HG02763 (cell line): Measurements from ENCODE around the gene SYNE4.
"Not testable (repeated sequence)": the region's sequence is repeated elsewhere in the genome, so short reads cannot be mapped to it uniquely, and the experiment has no call there.

Source experiments
- ATAC-seq: cut with Tn5 transposase; IDR thresholded peaks from one replicate; pipeline ENCODE4 v1.9.1; 2021; ENCODE audit warnings: mild to moderate bottlenecking, moderate library complexity; ENCODE audit not compliant: unreplicated experiment

SYNE4 gene, protein sequence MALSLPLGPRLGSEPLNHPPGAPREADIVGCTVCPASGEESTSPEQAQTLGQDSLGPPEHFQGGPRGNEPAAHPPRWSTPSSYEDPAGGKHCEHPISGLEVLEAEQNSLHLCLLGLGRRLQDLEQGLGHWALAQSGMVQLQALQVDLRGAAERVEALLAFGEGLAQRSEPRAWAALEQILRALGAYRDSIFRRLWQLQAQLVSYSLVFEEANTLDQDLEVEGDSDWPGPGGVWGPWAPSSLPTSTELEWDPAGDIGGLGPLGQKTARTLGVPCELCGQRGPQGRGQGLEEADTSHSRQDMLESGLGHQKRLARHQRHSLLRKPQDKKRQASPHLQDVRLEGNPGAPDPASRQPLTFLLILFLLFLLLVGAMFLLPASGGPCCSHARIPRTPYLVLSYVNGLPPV

DNA sequence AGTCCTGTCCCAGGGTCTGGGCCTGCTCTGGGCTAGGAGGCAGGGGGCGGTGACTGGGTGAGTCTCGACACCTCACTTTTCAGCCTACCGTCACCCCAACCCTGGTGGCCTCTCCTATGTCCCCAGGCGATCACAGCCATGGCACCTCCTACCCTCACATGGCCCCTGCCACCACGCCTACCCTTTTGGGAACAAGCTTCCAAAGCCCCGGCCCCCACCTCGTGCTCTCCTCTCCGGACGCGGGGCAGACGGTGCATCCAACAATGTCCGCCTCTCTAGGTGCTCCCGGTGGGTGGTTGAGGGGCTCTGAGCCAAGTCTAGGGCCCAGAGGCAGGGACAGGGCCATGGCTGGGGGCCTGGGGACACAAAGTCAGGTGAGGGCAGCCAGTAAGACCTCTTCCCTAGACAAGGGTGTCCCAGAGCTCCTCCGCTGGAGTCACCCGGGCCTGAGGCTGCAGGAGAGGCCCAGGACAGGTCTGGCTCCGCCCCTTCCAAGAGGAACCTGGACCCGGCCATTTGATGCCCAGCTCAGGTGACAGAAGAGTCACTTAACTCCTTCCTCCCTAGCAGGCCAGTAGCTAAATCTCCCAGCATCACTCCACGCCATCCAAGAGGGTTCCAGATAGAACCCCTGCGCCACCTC is at the start of gene SYNE4:
SYNE4 (minus strand) TSS at position 478 of the 643 bp plus-strand sequence; CDS start at position 346, 132 bp downstream.
- no peak for ATAC-seq

DNA sequence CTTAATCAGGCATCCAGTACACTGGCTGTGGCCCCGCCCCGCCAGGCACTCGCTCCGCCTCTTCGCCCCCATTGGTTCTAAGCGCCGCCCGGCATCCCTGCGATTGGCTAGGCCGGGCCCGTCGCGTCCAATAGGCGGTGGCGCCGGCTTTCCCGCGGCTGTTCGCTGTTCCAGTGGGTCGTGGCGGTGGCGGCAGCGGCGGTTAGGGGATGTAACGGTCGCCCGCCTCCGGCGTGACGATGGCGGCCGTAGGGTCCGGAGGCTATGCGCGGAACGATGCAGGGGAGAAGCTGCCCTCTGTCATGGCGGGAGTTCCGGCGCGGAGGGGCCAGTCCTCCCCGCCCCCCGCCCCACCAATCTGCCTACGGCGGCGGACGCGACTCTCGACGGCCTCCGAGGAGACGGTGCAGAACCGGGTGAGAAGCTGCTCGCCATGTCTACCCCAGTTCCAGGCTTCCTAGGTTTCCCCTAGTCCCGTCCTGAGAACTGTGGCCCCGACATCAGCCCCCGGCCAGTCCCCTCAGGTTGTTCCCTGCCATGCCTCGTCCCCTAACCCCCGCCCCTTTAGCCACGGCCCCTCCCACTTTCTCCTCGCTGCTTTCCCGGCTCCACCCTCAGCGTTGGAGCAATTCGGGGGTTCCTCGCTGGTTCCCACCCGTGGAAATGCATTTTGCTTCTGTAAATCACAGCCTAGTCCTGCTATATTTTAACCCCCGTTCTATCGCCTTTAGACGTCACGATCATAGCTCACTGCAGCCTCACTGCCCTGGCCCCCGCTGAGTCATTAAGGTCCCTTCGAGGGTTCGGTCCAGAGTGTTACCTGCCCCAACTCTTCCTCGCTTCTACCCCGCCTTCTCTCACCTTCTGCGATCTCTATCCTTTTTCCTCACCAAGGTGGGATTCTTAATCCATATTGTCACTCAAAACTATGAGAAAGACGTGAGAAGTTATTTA is 46.4 kb upstream of the SYNE4 start, which contains the start of gene WDR62:
WDR62 (plus strand) TSS at position 165 of the 954 bp plus-strand sequence; CDS start at position 240, 75 bp downstream.
- ATAC-seq = peak; percentile 73

DNA sequence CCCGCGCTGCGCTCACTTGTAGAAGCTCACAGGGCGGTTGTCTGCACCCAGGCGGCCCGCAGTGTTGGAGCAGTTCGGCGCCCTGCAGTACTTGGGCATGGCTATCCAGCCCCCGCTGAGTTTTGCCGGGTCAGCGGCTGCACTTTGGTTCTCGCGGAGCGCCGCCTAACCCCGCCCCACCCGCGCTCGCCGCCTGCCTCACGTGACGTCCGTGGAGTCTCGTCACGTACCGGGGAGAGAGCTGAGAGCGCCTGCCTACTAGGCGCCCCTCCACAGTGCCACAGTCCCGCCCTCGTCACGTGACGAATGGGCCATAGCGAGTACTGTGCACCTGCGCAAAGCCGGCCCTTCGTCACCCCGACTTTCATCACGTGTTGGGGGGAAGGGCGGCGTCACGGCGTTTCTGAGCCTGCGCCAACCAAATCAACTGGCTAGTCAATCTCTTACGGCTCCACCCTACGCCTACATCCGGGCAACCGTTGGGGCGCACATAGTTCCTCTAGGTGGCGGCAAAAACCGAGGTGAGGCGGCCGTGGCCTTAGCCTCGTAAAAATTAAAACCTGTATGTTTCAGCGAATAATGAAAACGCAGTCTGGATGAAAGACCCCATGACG is 45.6 kb upstream of the SYNE4 start, which contains the start of gene THAP8:
THAP8 (minus strand) TSS at position 167 of the 614 bp plus-strand sequence; CDS start at position 99, 68 bp downstream.
- peak; percentile 79 for ATAC-seq

- no peak for ATAC-seq
Measured at GRCh38 chr19:36051637-36052036, 43.0 kb upstream of the SYNE4 start.

- ATAC-seq = no peak
Measured at GRCh38 chr19:36051236-36051635, 42.6 kb upstream of the SYNE4 start.

- no peak for ATAC-seq
Measured at GRCh38 chr19:36049080-36049698, 40.6 kb upstream of the SYNE4 start.

- no peak for ATAC-seq
Measured at GRCh38 chr19:36047835-36048234, 39.2 kb upstream of the SYNE4 start.

- ATAC-seq = no peak
Measured at GRCh38 chr19:36046443-36047050, 37.9 kb upstream of the SYNE4 start.

GRCh38 chr19:36043952-36044351 is 35.3 kb upstream of the SYNE4 start:
- no peak for ATAC-seq

GRCh38 chr19:36041831-36042230 is 33.2 kb upstream of the SYNE4 start:
- no peak for ATAC-seq

- not testable (repeated sequence) for ATAC-seq
Measured at GRCh38 chr19:36041092-36041491, 32.5 kb upstream of the SYNE4 start.

DNA sequence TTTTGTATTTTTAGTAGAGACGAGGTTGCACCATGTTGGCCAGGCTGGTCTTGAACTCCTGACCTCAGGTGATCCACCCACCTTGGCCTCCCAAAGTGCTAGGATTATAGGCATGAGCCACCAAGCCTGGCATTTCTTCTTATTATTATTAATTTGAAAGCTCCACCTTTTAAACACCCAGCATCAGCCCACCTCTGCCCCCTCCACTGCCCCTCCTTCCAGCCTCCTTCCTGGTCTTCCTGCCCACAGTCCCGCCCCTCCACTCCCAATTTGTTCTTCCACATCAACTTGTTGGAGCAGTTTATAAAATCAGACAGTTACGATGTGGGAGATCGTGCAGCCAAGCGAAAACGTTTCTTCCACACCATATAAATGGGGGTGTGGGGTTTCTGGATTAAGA is 31.9 kb upstream of the SYNE4 start:
- no peak for ATAC-seq

GRCh38 chr19:36032251-36033104 is 23.9 kb upstream of the SYNE4 start, which contains the start of gene CLIP3:
Gene CLIP3, minus strand, starts transcription at chr19:36032873. Its CDS starts 516 bp downstream, at chr19:36032357.
- ATAC-seq = no peak

GRCh38 chr19:36031308-36031707 is 22.7 kb upstream of the SYNE4 start:
- no peak for ATAC-seq

DNA sequence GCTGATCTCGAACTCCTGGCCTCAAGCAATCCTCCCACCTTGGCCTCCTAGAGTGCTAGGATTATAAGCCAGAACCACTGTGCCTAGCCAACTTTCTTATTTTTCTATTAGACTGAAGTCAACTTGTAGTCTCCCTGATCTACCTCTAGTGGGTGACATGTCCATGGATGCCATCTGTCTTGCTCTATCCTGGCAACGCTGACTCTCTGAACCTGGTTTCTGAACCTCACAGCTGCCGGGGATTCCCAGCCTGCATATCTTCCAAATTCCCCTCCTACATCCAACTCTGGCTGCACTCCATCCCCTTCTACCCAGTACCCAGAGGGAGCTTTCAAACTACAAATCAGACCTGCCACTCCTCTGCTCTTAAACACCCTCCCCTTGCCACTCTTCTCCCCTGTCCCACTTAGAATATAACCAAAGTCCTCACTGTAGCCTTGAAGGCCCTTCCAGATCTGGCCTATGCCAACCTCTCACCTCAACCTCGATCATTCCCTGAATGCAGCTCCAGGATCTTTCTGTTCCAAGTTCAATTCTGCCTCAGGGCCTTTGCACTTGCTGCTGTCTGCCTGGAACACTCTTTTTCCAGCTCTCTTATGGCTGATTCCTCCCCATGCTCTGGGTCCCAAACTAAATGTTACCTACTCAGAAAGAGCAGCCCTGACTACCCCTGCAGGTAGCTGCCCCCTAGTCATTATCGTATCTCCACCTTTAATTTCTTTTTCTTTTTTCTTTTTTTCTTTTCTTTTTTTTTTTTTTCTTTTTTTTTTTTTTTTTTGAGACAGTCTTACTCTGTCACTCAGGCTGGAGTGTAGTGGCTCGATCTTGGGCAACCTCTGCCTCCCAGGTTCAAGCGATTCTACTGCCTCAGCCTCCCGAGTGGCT is 21.9 kb upstream of the SYNE4 start:
- no peak for ATAC-seq

DNA sequence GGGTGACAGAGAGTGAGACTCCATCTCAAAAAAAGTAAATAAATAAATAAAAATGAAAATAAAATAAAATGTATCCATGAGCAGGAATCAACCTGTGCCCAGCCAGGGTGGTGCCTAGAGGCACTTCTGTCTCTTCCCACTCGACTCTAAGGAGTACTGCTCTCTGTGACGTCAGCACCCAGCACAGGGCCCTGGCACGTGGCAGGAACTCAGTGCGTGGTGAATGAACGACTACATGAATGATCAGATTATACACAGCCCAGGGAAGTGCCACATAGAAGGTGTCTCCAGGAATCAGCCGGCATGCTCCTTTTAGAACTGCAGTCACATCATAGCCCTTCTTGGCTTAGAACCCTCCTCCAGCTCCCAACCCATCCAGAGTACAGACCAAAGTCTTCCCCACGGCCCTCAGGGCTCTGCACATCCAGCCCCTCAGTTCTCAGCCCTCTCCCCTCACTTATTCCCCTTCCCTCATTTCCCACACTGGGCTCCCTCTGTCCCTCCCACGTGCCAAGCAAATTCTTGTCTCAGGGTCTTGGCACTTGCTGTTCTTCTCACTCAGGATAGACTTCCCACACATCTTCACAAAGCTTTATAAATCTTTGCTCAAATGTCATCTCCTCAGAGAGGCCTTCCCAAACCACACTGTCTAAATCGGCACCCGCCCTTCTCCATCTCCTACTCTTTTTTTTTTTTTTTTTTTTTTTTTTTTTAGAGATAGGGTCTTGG is 19.9 kb upstream of the SYNE4 start:
- ATAC-seq = no peak

- no peak for ATAC-seq
Measured at GRCh38 chr19:36027696-36028095, 19.1 kb upstream of the SYNE4 start.
